ENCODE measurements around the gene SPSB1.

SPSB1 gene

GRCh38 chr1:9363061-9363471 lies 70.4 kb downstream of the SPSB1 start:
- H3K9me2 ChIP-seq (replicated peaks; ENCODE audit: insufficient read depth, low read length): no peaks in the 10 kb centered on the region
- no peaks in the 10 kb centered on the region for H3F3A ChIP-seq (ENCODE audit: insufficient read depth, low read length)
- no peak overlapping the region for H2AFZ ChIP-seq (ENCODE audit: low read length)
- no peaks in the 10 kb centered on the region for H3K27me3 ChIP-seq (replicated peaks; ENCODE audit: insufficient read depth, low read length)
- no peaks in the 10 kb centered on the region for H3K9me3 ChIP-seq (replicated peaks; ENCODE audit: insufficient read depth, low read length)
- no peak overlapping the region for H3K4me2 ChIP-seq (ENCODE audit: low read depth, low read length)
- H3K27ac ChIP-seq (ENCODE audit: low read length): no peak overlapping the region
- no peaks in the 10 kb centered on the region for H3K4me1 ChIP-seq (ENCODE audit: low read length)
- no peak for TF ChIP-seq EZH2phosphoT487 (IDR thresholded peaks at IDR 0.05; ENCODE audit: low read length)
- TF ChIP-seq CTCF (IDR thresholded peaks at IDR 0.05; ENCODE audit: low read length): no peak
- no peak for TF ChIP-seq EZH2 (optimal IDR thresholded peaks at IDR 0.05; ENCODE audit: low read depth, low read length)
- no peak overlapping the region for H3K9ac ChIP-seq (ENCODE audit: low read length)
- H3K36me3 ChIP-seq (replicated peaks; ENCODE audit: insufficient read depth, low read length): no peaks in the 10 kb centered on the region
- no peak overlapping the region for H3K4me3 ChIP-seq (ENCODE audit: low read length)
- no peaks in the 10 kb centered on the region for H3K79me2 ChIP-seq (ENCODE audit: low read length)
- DNase-seq: no peak
- H4K20me1 ChIP-seq (ENCODE audit: insufficient read depth, low read length): no peaks in the 10 kb centered on the region

GRCh38 chr1:9366298-9366697 lies 73.6 kb downstream of the SPSB1 start:
- Histone ChIP-seq H3K9ac (ENCODE audit: low read length) (no peak overlapping the region), H3K36me3 (replicated peaks; ENCODE audit: insufficient read depth, low read length) (no peaks in the 10 kb centered on the region), H3K9me3 (replicated peaks; ENCODE audit: insufficient read depth, low read length) (no peaks in the 10 kb centered on the region), H3K9me2 (replicated peaks; ENCODE audit: insufficient read depth, low read length) (no peaks in the 10 kb centered on the region), H3F3A (ENCODE audit: insufficient read depth, low read length) (no peaks in the 10 kb centered on the region), H3K27ac (ENCODE audit: low read length) (no peak overlapping the region), H3K4me1 (ENCODE audit: low read length) (no peaks in the 10 kb centered on the region), H3K27me3 (replicated peaks; ENCODE audit: insufficient read depth, low read length) (no peaks in the 10 kb centered on the region), H4K20me1 (ENCODE audit: insufficient read depth, low read length) (no peaks in the 10 kb centered on the region), H2AFZ (ENCODE audit: low read length) (no peak overlapping the region), H3K4me2 (ENCODE audit: low read depth, low read length) (no peak overlapping the region), H3K4me3 (ENCODE audit: low read length) (no peak overlapping the region), H3K79me2 (ENCODE audit: low read length) (no peaks in the 10 kb centered on the region)
- no peak for TF ChIP-seq EZH2 (optimal IDR thresholded peaks at IDR 0.05; ENCODE audit: low read depth, low read length)
- no peak for TF ChIP-seq CTCF (IDR thresholded peaks at IDR 0.05; ENCODE audit: low read length)
- no peak for TF ChIP-seq EZH2phosphoT487 (IDR thresholded peaks at IDR 0.05; ENCODE audit: low read length)
- DNase-seq: no peak

- Histone ChIP-seq H3K27ac (ENCODE audit: low read length) (no peak overlapping the region), H3K79me2 (ENCODE audit: low read length) (no peaks in the 10 kb centered on the region), H3K4me1 (ENCODE audit: low read length) (no peaks in the 10 kb centered on the region), H3K36me3 (replicated peaks; ENCODE audit: insufficient read depth, low read length) (no peaks in the 10 kb centered on the region), H3K9me2 (replicated peaks; ENCODE audit: insufficient read depth, low read length) (no peaks in the 10 kb centered on the region), H2AFZ (ENCODE audit: low read length) (no peak overlapping the region), H3K4me2 (ENCODE audit: low read depth, low read length) (no peak overlapping the region), H3K9me3 (replicated peaks; ENCODE audit: insufficient read depth, low read length) (no peaks in the 10 kb centered on the region), H3F3A (ENCODE audit: insufficient read depth, low read length) (no peaks in the 10 kb centered on the region), H3K27me3 (replicated peaks; ENCODE audit: insufficient read depth, low read length) (no peaks in the 10 kb centered on the region), H3K4me3 (ENCODE audit: low read length) (no peak overlapping the region), H4K20me1 (ENCODE audit: insufficient read depth, low read length) (no peaks in the 10 kb centered on the region), H3K9ac (ENCODE audit: low read length) (no peak overlapping the region)
- TF ChIP-seq CTCF (IDR thresholded peaks at IDR 0.05; ENCODE audit: low read length) (no peak), EZH2 (optimal IDR thresholded peaks at IDR 0.05; ENCODE audit: low read depth, low read length) (no peak), EZH2phosphoT487 (IDR thresholded peaks at IDR 0.05; ENCODE audit: low read length) (no peak)
- no peak for DNase-seq
Measured at GRCh38 chr1:9366943-9367780, 74.5 kb downstream of the SPSB1 start.
